K562 (cell line): ENCODE data around the gene RAB3C. TPM values are rescaled to one million over a fixed set of nuclear protein-coding genes. Genes with fewer than 3 reads are reported as not detected.
"Not testable (repeated sequence)": the region's sequence is repeated elsewhere in the genome, so short reads cannot be mapped to it uniquely, and the experiment has no call there.

Source experiments
- ATAC-seq: fragments of 200-7000 bp; cut with Tn5 transposase; 3 replicates; pipeline ENCODE4 v1.9.1; 2020; ENCODE audit warnings: moderate library complexity
- BruUV-seq: library from RNA; stranded (reverse); fragments of 400-500 nt; replicated peaks from 2 replicates; lab custom pipeline; 2021; lab: Mats Ljungman, UMichigan
- CTCF ChIA-PET: fragments of 300-600 bp; formaldehyde crosslinking; extraction: SDS; loops from one replicate; lab custom pipeline; 2021; ENCODE audit warnings: low intra/inter-chr PET ratio; lab: Yijun Ruan, JAX
- POLR2A ChIA-PET: fragments of 300-600, 350-650 bp; sonication (Branson Sonifier 250); formaldehyde crosslinking; extraction: SDS; loops from one replicate; lab custom pipeline; 2021; ENCODE audit warnings: antibody characterized with exemption, inconsistent platforms; lab: Yijun Ruan, JAX
- DNase-seq, 4 experiments: peaks; one replicate each; pipeline versions ENCODE4 v3.0.0 to v3.0.0-alpha.2; 2011 to 2018; ENCODE audit warnings: low spot score in 3 of 4, mixed read lengths in 3 of 4; ENCODE audit errors: extremely low read depth in 1 of 4
- FAIRE-seq: peaks from 2 replicates; lab custom pipeline; 2011; peaks lifted over from hg19 to GRCh38; lab: Jason Lieb, UNC
- H2AFZ ChIP-seq: 2 replicates; pipeline ENCODE4 v1.6.0; 2011; ENCODE audit warnings: low read depth, low read length, control low read depth, inconsistent platforms
- H3K27ac ChIP-seq: fragments of 200-600 bp; 3 replicates; pipeline ENCODE4 v1.8.0; 2011; ENCODE audit warnings: low read depth, mild to moderate bottlenecking, control low read depth, inconsistent platforms, low read length, moderate library complexity, mixed read lengths; ENCODE audit errors: extremely low read depth
- H3K27me3 ChIP-seq, 2 experiments: fragments of 300-600 bp in 1 of 2; 2 replicates in 1 of 2; 3 replicates in 1 of 2; pipeline versions ENCODE4 v1.6.0 to v1.8.0; 2011; ENCODE audit warnings: inconsistent platforms in 2 of 2, low read length in 2 of 2, mild to moderate bottlenecking in 1 of 2, mixed read lengths in 1 of 2, moderate library complexity in 1 of 2; ENCODE audit not compliant: control insufficient read depth in 2 of 2, insufficient read depth in 2 of 2
- H3K36me3 ChIP-seq: fragments of 300-600 bp; 3 replicates; pipeline ENCODE4 v1.8.0; 2011; ENCODE audit warnings: mild to moderate bottlenecking, low read length, inconsistent platforms; ENCODE audit not compliant: control insufficient read depth, insufficient read depth
- H3K4me1 ChIP-seq, 2 experiments: fragments of 200-600 bp in 1 of 2; replicated peaks in 1 of 2; 2 replicates in 1 of 2; 3 replicates in 1 of 2; pipeline versions ENCODE4 v1.5.1 to v1.8.0; 2011; ENCODE audit warnings: inconsistent platforms in 2 of 2, low read length in 2 of 2, mild to moderate bottlenecking in 1 of 2, mixed read lengths in 1 of 2, moderate library complexity in 1 of 2; ENCODE audit not compliant: control insufficient read depth in 2 of 2, insufficient read depth in 2 of 2
- H3K4me2 ChIP-seq: 2 replicates; pipeline ENCODE4 v1.6.1; 2011; ENCODE audit warnings: low read length, control low read depth, inconsistent platforms, mixed read lengths; ENCODE audit not compliant: insufficient read depth
- H3K4me3 ChIP-seq: fragments of 200-600 bp; sonication (generic), shearing (Covaris generic); 2 replicates; pipeline ENCODE4 v1.5.1; 2016; ENCODE audit warnings: control low read depth, inconsistent platforms
- H3K79me2 ChIP-seq: fragments of 200-600 bp; 3 replicates; pipeline ENCODE4 v1.8.0; 2011; ENCODE audit warnings: low read length, inconsistent platforms; ENCODE audit not compliant: control insufficient read depth, insufficient read depth
- H3K9ac ChIP-seq, 2 experiments: 2 replicates each; pipeline versions ENCODE4 v1.6.0 to v1.6.1; 2011; ENCODE audit warnings: low read depth in 2 of 2, low read length in 2 of 2, control low read depth in 1 of 2, inconsistent platforms in 1 of 2, mild to moderate bottlenecking in 1 of 2, mixed read lengths in 1 of 2; ENCODE audit not compliant: insufficient read depth in 1 of 2
- H3K9me1 ChIP-seq: one replicate; pipeline ENCODE4 v1.6.0; 2011; ENCODE audit warnings: inconsistent platforms, mild to moderate bottlenecking, low read length, moderate library complexity; ENCODE audit not compliant: control insufficient read depth, insufficient read depth
- H3K9me3 ChIP-seq: replicated peaks from 2 replicates; pipeline ENCODE4 v1.5.1; 2011; ENCODE audit warnings: low read depth, low read length, inconsistent platforms; ENCODE audit not compliant: control insufficient read depth, insufficient read depth
- H4K20me1 ChIP-seq: replicated peaks from 2 replicates; pipeline ENCODE4 v1.6.1; 2011; ENCODE audit warnings: low read length, inconsistent platforms, mixed read lengths; ENCODE audit not compliant: control insufficient read depth, insufficient read depth
- EHMT2 ChIP-seq: fragments of 450-650 bp; IDR thresholded peaks from 2 replicates; pipeline ENCODE4 v1.6.1; 2018; ENCODE audit warnings: antibody characterized with exemption
- MNT ChIP-seq, 2 experiments: fragments of 450-650 bp; conservative IDR thresholded peaks; 2 replicates each; pipeline ENCODE4 v1.6.1; 2017; ENCODE audit warnings: mild to moderate bottlenecking in 2 of 2, moderate library complexity in 2 of 2
- PHB2 ChIP-seq: fragments of 450-650 bp; IDR thresholded peaks from 2 replicates; pipeline ENCODE4 v1.6.1; 2017; ENCODE audit warnings: low read depth
- PHF8 ChIP-seq: fragments of 200-600 bp; sonication (generic); IDR thresholded peaks from 2 replicates; pipeline ENCODE4 v1.6.1; 2012; ENCODE audit warnings: mixed run types, mild to moderate bottlenecking, inconsistent platforms, low read length, moderate library complexity, borderline replicate concordance
- ZBTB12 ChIP-seq: fragments of 250-450 bp; sonication (Bioruptor Pico); IDR thresholded peaks from 2 replicates; pipeline ENCODE4 v1.4.0; 2020
- ZBTB7A ChIP-seq: IDR thresholded peaks from 2 replicates; pipeline ENCODE4 v1.6.1; 2011; ENCODE audit warnings: low read depth, mild to moderate bottlenecking, low read length, moderate library complexity, borderline replicate concordance; ENCODE audit not compliant: control insufficient read depth
- ZNF408 ChIP-seq: fragments of 250-450 bp; sonication (Bioruptor Pico); IDR thresholded peaks from 2 replicates; pipeline ENCODE4 v1.4.0; 2020; ENCODE audit warnings: low read depth, mild to moderate bottlenecking, moderate library complexity
- WGBS: fragments of 100-300 bp; shearing (Covaris generic); methylation state at CpG from one replicate; pipeline ENCODE4 v1.1.6; 2016; ENCODE audit warnings: low coverage, mixed read lengths; ENCODE audit not compliant: insufficient coverage; ENCODE audit errors: missing lambda C conversion rate; 5-methylcytosine and 5-hydroxymethylcytosine counted together
- in situ Hi-C: fragments of 300-500 bp; cut with MboI; formaldehyde crosslinking; loops from 4 replicates; pipeline ENCODE4 v1.15.0; 2018; ENCODE audit warnings: inconsistent platforms, mixed read lengths
- intact Hi-C: fragments of 100-400 bp; cut with micrococcal nuclease; formaldehyde crosslinking; loops from 2 replicates; pipeline ENCODE4 v1.14.2; 2022
- polyA plus RNA-seq, 8 experiments: library from polyadenylated mRNA; depleted of rRNA in 4 of 8; stranded (reverse) in 5 of 8; unstranded in 3 of 8; fragments of >200 nt; fragmentation: Nextera tagmentation in 2 of 8; fragmentation: Illumina TruSeq in 1 of 8; extraction: Ambion mirVana in 2 of 8; extraction: Trizol in 1 of 8; gene quantifications; 2 replicates each; pipeline versions ENCODE4 v1.2.1 to v1.2.3, GENCODE V29; 2011 to 2014; ENCODE audit warnings: inconsistent platforms in 1 of 8, missing spikeins in 1 of 8
- total RNA-seq, 7 experiments: library from RNA; depleted of rRNA in 6 of 7; stranded (reverse); fragments of >200 nt in 6 of 7; fragmentation: Illumina TruSeq in 2 of 7; extraction: Trizol in 2 of 7; gene quantifications; 2 replicates each; pipeline versions ENCODE4 v1.2.1 to v1.2.3, GENCODE V29; 2011 to 2021; ENCODE audit warnings: low replicate concordance in 1 of 7

The RAB3C gene
- total and polyA plus RNA-seq, 9 of the 15 experiments (the other 6 are each of a cell fraction or from before 2014, with no cell fraction given), result not detected

- TF ChIP-seq MNT (conservative IDR thresholded peaks at IDR 0.05), result no peak
- TF ChIP-seq ZNF408 (CRISPR knock-in tag), result no peak
- TF ChIP-seq PHB2, result no peak
- TF ChIP-seq, all 486 proteins: peak for 0
These were observed 123.9 kb downstream of the RAB3C start (continued) for GRCh38 chr5:58706736-58707135.

GRCh38 chr5:58708456-58708855 is 125.6 kb downstream of the RAB3C start:
- H3K4me1 ChIP-seq, result no peaks in the 10 kb centered on the region
- H3K27ac ChIP-seq, result no peak overlapping the region
- no peak overlapping the region for H3K4me2 ChIP-seq
- FAIRE-seq, result no peak
- no peaks in the 10 kb centered on the region for H3K27me3 ChIP-seq
- in situ Hi-C loops (no loop called here), intact Hi-C loops (no loop called here)
- POLR2A ChIA-PET, result no interaction called here
- no peak overlapping the region for H3K4me3 ChIP-seq
- H3K79me2 ChIP-seq, result no peaks in the 10 kb centered on the region
- no peaks in the 10 kb centered on the region for H3K9me1 ChIP-seq
- no peaks in the 10 kb centered on the region for H4K20me1 ChIP-seq
- no peaks in the 10 kb centered on the region for H3K36me3 ChIP-seq
- TF ChIP-seq PHF8 (no peak), EHMT2 (no peak), ZBTB12 (no peak), ZBTB7A (no peak)
- no peak overlapping the region for H3K9ac ChIP-seq
- no peaks in the 10 kb centered on the region for H3K9me3 ChIP-seq
- WGBS, result 0% methylated on average over 1 of the region's 1 CpG
- BruUV-seq, result no TSS peak
- CTCF ChIA-PET, result no interaction called here
- no peak for DNase-seq
- no peak overlapping the region for H2AFZ ChIP-seq
- no peak for ATAC-seq

GRCh38 chr5:58710425-58710824 is 127.5 kb downstream of the RAB3C start:
- H4K20me1 ChIP-seq, H3K4me1 ChIP-seq, intact Hi-C loops, DNase-seq, H3K27me3 ChIP-seq, CTCF ChIA-PET, H3K27ac ChIP-seq, H3K9me1 ChIP-seq, FAIRE-seq, H3K36me3 ChIP-seq, in situ Hi-C loops, POLR2A ChIA-PET, H3K9me3 ChIP-seq, H3K4me2 ChIP-seq, BruUV-seq, H2AFZ ChIP-seq, H3K9ac ChIP-seq, H3K4me3 ChIP-seq, H3K79me2 ChIP-seq, ATAC-seq: not testable (repeated sequence)
- WGBS, result 5% methylated on average over 8 of the region's 8 CpGs
